Measurements from ENCODE around the gene LRRIQ3.
"Not testable (repeated sequence)": the region's sequence is repeated elsewhere in the genome, so short reads cannot be mapped to it uniquely, and the experiment has no call there.

The LRRIQ3 gene

DNA sequence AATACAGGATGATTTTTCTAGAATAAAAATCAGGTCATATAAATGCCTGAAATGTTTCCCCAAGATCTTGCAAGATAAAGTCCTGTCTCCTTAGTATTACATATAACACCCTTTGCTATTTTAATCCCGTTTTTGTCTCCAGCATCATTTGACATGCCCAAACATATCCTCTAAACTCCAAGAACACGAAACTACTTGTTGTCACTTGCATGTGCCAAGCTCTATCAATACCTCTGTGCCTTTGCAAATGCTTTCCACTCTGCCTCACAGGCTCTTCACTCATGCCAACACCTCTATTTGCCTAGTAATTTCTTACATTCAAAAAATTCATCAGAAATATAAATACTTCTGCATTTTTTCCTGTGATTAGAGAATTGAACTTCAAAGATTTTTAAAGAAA, 37.9 kb downstream of the LRRIQ3 start:
- Histone ChIP-seq H3K27me3 (ENCODE audit: insufficient read depth, low read length, poor library complexity, severe bottlenecking) (no peaks in the 10 kb centered on the region), H3K9me2 (replicated peaks; ENCODE audit: low read depth, low read length) (no peaks in the 10 kb centered on the region), H2AFZ (ENCODE audit: low read length) (no peak overlapping the region), H3K79me2 (ENCODE audit: insufficient read depth, low read length) (no peaks in the 10 kb centered on the region), H3K9me3 (ENCODE audit: insufficient read depth, low read depth, low read length) (no peaks in the 10 kb centered on the region), H3F3A (ENCODE audit: low read depth) (no peaks in the 10 kb centered on the region), H4K20me1 (ENCODE audit: insufficient read depth, low read length, poor library complexity, severe bottlenecking) (no peaks in the 10 kb centered on the region), H3K9ac (ENCODE audit: low read depth, low read length, poor library complexity, severe bottlenecking) (no peak overlapping the region), H3K4me2 (ENCODE audit: low read depth, low read length, poor library complexity, severe bottlenecking) (no peak overlapping the region), H3K36me3 (ENCODE audit: insufficient read depth, low read length) (no peaks in the 10 kb centered on the region), H3K4me3 (ENCODE audit: low read length, poor library complexity, severe bottlenecking) (no peak overlapping the region), H3K4me1 (ENCODE audit: insufficient read depth, low read length, poor library complexity, severe bottlenecking) (no peaks in the 10 kb centered on the region)
- TF ChIP-seq, protein P1, sequence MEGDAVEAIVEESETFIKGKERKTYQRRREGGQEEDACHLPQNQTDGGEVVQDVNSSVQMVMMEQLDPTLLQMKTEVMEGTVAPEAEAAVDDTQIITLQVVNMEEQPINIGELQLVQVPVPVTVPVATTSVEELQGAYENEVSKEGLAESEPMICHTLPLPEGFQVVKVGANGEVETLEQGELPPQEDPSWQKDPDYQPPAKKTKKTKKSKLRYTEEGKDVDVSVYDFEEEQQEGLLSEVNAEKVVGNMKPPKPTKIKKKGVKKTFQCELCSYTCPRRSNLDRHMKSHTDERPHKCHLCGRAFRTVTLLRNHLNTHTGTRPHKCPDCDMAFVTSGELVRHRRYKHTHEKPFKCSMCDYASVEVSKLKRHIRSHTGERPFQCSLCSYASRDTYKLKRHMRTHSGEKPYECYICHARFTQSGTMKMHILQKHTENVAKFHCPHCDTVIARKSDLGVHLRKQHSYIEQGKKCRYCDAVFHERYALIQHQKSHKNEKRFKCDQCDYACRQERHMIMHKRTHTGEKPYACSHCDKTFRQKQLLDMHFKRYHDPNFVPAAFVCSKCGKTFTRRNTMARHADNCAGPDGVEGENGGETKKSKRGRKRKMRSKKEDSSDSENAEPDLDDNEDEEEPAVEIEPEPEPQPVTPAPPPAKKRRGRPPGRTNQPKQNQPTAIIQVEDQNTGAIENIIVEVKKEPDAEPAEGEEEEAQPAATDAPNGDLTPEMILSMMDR (conservative IDR thresholded peaks at IDR 0.05; ENCODE audit: low read length): no peak
- no peak for TF ChIP-seq EZH2phosphoT487 (IDR thresholded peaks at IDR 0.05; ENCODE audit: borderline replicate concordance)

GRCh38 chr1:74145086-74145485, 52.9 kb downstream of the LRRIQ3 start:
- H4K20me1 ChIP-seq (ENCODE audit: insufficient read depth, low read length, poor library complexity, severe bottlenecking): no peaks in the 10 kb centered on the region
- no peak for TF ChIP-seq EZH2phosphoT487 (IDR thresholded peaks at IDR 0.05; ENCODE audit: borderline replicate concordance)
- TF ChIP-seq, protein P1 (conservative IDR thresholded peaks at IDR 0.05; ENCODE audit: low read length): no peak
- H3K9me3 ChIP-seq (ENCODE audit: insufficient read depth, low read depth, low read length): no peaks in the 10 kb centered on the region
- no peaks in the 10 kb centered on the region for H3K79me2 ChIP-seq (ENCODE audit: insufficient read depth, low read length)
- H3F3A ChIP-seq (ENCODE audit: low read depth): no peaks in the 10 kb centered on the region
- H3K27me3 ChIP-seq (ENCODE audit: insufficient read depth, low read length, poor library complexity, severe bottlenecking): no peaks in the 10 kb centered on the region
- no peak overlapping the region for H3K9ac ChIP-seq (ENCODE audit: low read depth, low read length, poor library complexity, severe bottlenecking)
- H3K36me3 ChIP-seq (ENCODE audit: insufficient read depth, low read length): no peaks in the 10 kb centered on the region
- H3K4me2 ChIP-seq (ENCODE audit: low read depth, low read length, poor library complexity, severe bottlenecking): no peak overlapping the region
- no peaks in the 10 kb centered on the region for H3K9me2 ChIP-seq (replicated peaks; ENCODE audit: low read depth, low read length)
- no peaks in the 10 kb centered on the region for H3K4me1 ChIP-seq (ENCODE audit: insufficient read depth, low read length, poor library complexity, severe bottlenecking)
- no peak overlapping the region for H2AFZ ChIP-seq (ENCODE audit: low read length)
- no peak overlapping the region for H3K4me3 ChIP-seq (ENCODE audit: low read length, poor library complexity, severe bottlenecking)

GRCh38 chr1:74117370-74117769, 80.6 kb downstream of the LRRIQ3 start:
- not testable (repeated sequence) for H4K20me1 ChIP-seq (ENCODE audit: insufficient read depth, low read length, poor library complexity, severe bottlenecking); H3K4me3 ChIP-seq (ENCODE audit: low read length, poor library complexity, severe bottlenecking); H3K27me3 ChIP-seq (ENCODE audit: insufficient read depth, low read length, poor library complexity, severe bottlenecking); H3K4me1 ChIP-seq (ENCODE audit: insufficient read depth, low read length, poor library complexity, severe bottlenecking); H3K9me2 ChIP-seq (replicated peaks; ENCODE audit: low read depth, low read length); H2AFZ ChIP-seq (ENCODE audit: low read length); H3F3A ChIP-seq (ENCODE audit: low read depth); H3K36me3 ChIP-seq (ENCODE audit: insufficient read depth, low read length); H3K9me3 ChIP-seq (ENCODE audit: insufficient read depth, low read depth, low read length); H3K4me2 ChIP-seq (ENCODE audit: low read depth, low read length, poor library complexity, severe bottlenecking); H3K79me2 ChIP-seq (ENCODE audit: insufficient read depth, low read length); H3K9ac ChIP-seq (ENCODE audit: low read depth, low read length, poor library complexity, severe bottlenecking)

DNA sequence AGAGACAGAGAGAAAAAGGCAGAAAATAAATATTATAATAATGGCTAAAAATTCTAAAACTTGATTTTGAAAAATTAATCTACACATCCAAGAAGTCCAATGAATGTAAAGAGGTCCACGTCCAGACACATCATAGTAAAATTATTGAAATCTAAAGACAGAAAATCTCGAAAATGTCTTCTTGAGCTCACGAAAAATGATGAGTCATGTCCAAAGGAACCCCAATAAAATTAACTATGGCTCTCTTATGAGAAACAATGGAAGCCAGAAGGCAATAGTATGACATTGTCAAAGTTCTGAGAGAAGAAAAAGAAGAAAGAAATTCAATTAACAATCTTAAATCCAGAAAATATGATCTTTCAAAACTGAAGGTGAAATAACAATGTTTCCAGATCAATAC, 84.6 kb downstream of the LRRIQ3 start:
- H3K9me3 ChIP-seq (ENCODE audit: insufficient read depth, low read depth, low read length): no peaks in the 10 kb centered on the region
- H3K27me3 ChIP-seq (ENCODE audit: insufficient read depth, low read length, poor library complexity, severe bottlenecking): no peaks in the 10 kb centered on the region
- TF ChIP-seq, protein P1 (conservative IDR thresholded peaks at IDR 0.05; ENCODE audit: low read length): no peak
- no peak for TF ChIP-seq EZH2phosphoT487 (IDR thresholded peaks at IDR 0.05; ENCODE audit: borderline replicate concordance)
- no peaks in the 10 kb centered on the region for H3K9me2 ChIP-seq (replicated peaks; ENCODE audit: low read depth, low read length)
- H3K4me3 ChIP-seq (ENCODE audit: low read length, poor library complexity, severe bottlenecking): no peak overlapping the region
- no peaks in the 10 kb centered on the region for H4K20me1 ChIP-seq (ENCODE audit: insufficient read depth, low read length, poor library complexity, severe bottlenecking)
- no peaks in the 10 kb centered on the region for H3K79me2 ChIP-seq (ENCODE audit: insufficient read depth, low read length)
- H3K9ac ChIP-seq (ENCODE audit: low read depth, low read length, poor library complexity, severe bottlenecking): no peak overlapping the region
- H3K4me1 ChIP-seq (ENCODE audit: insufficient read depth, low read length, poor library complexity, severe bottlenecking): no peaks in the 10 kb centered on the region
- H3K36me3 ChIP-seq (ENCODE audit: insufficient read depth, low read length): no peaks in the 10 kb centered on the region
- no peak overlapping the region for H2AFZ ChIP-seq (ENCODE audit: low read length)
- H3F3A ChIP-seq (ENCODE audit: low read depth): no peaks in the 10 kb centered on the region
- no peak overlapping the region for H3K4me2 ChIP-seq (ENCODE audit: low read depth, low read length, poor library complexity, severe bottlenecking)
